ENCODE measurements around the gene CNTN5.

The CNTN5 gene

GRCh38 chr11:100336873-100337272, 1316.1 kb downstream of the CNTN5 start:
- Mint-ChIP-seq H3K4me3 (no peak overlapping the region), H3K36me3 (no peaks in the 10 kb centered on the region), H3K27me3 (no peaks in the 10 kb centered on the region), H3K4me1 (ENCODE audit: low read depth) (no peaks in the 10 kb centered on the region), H3K27ac (no peak overlapping the region), H3K9me3 (ENCODE audit: low read depth) (peaks cover 9% of the 10 kb centered on the region)

GRCh38 chr11:100338144-100338840, 1317.5 kb downstream of the CNTN5 start:
- no peak overlapping the region for H3K4me3 Mint-ChIP-seq

DNA sequence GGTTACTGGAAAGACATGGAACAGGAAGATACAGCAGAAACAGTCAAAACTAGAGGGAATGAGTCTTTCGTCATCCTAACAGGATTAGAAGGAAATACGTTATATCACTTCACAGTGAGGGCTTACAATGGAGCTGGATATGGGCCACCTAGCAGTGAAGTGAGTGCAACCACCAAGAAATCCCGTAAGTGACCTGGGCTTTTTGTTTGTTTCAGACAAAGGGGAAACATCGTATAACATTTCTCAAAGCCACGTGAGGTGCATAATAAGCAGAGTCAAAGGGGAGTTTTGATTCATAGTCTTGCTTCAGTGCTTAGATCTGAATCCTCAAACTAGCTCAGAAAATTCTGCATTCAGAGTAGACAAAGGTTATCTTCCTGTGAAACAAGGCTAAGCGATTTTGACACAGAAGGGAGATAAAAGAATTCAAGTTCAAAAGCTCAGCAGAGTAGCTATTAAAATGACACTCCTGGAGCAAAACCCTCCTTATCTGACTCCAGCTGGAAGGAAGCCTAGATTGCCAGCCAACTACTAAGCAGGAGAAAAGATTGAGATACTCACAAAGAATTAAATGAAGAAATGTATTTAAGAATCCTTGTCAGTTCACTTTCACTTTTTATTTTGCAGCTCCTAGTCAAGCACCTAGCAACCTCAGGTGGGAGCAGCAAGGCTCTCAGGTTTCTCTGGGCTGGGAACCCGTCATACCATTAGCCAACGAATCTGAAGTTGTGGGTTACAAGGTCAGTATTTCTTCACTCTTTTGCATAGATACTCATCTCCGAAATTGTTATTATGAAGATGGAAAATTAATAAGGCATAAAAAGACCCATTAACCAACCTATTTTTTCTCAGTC, 1319.9 kb downstream of the CNTN5 start:
- Mint-ChIP-seq H3K9me3 (ENCODE audit: low read depth) (peaks cover 4% of the 10 kb centered on the region), H3K4me3 (no peak overlapping the region), H3K27ac (no peak overlapping the region), H3K36me3 (no peaks in the 10 kb centered on the region), H3K4me1 (ENCODE audit: low read depth) (no peaks in the 10 kb centered on the region), H3K27me3 (no peaks in the 10 kb centered on the region)

More at GRCh38 chr11:100338144-100338840, 1317.5 kb downstream of the CNTN5 start:
- H3K36me3 Mint-ChIP-seq: no peaks in the 10 kb centered on the region
- H3K27ac Mint-ChIP-seq: no peak overlapping the region
- no peaks in the 10 kb centered on the region for H3K27me3 Mint-ChIP-seq
- H3K9me3 Mint-ChIP-seq (ENCODE audit: low read depth): peaks cover 4% of the 10 kb centered on the region
- H3K4me1 Mint-ChIP-seq (ENCODE audit: low read depth): no peaks in the 10 kb centered on the region

DNA sequence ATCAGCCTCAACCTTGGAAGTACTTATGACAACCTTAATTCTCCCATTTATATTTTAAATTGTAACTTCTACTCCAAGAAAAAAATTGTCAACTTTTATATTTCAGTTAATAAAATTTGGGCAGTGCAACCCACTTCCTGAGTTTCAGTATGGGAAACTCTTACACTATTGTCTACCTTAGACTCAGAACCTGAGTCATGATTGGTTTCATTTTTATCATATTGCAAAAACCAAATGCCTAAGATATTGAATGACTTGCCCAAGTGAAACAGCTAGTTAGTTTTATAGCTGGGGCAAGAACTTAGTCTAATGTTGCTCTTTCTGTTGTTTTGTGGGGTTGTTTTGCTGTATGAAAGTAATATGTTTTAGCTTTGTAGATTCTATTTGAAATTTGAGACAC, 1332.3 kb downstream of the CNTN5 start:
- H3K9me3 Mint-ChIP-seq (ENCODE audit: low read depth): peaks cover 7% of the 10 kb centered on the region
- no peak overlapping the region for H3K4me3 Mint-ChIP-seq
- no peak overlapping the region for H3K27ac Mint-ChIP-seq
- no peaks in the 10 kb centered on the region for H3K36me3 Mint-ChIP-seq
- no peaks in the 10 kb centered on the region for H3K4me1 Mint-ChIP-seq (ENCODE audit: low read depth)
- H3K27me3 Mint-ChIP-seq: no peaks in the 10 kb centered on the region

- Mint-ChIP-seq H3K27me3 (no peaks in the 10 kb centered on the region), H3K9me3 (ENCODE audit: low read depth) (peaks cover 7% of the 10 kb centered on the region), H3K4me3 (no peak overlapping the region), H3K36me3 (no peaks in the 10 kb centered on the region), H3K27ac (no peak overlapping the region), H3K4me1 (ENCODE audit: low read depth) (no peaks in the 10 kb centered on the region)
Observed at GRCh38 chr11:100354736-100355135, 1334.0 kb downstream of the CNTN5 start.

DNA sequence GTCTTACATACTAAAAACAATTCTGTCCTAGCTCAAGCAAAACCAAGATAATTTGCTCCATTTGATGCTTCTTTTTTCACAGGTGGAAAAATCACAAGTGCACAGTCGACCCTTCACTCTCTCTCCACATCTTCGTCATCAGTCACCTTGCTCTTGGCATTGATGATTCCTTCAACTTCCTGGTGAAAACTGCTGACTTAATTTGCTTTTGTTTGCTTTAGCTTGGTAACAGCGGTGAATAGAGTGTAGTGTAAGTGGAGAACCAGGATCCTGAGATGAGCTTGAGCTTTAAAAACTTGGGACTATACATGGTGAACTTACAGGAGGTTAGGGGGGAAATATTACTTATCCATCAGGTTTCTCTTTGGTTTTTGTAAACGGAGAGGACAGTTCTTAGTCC, 1335.3 kb downstream of the CNTN5 start:
- Mint-ChIP-seq H3K9me3 (ENCODE audit: low read depth) (peaks cover 13% of the 10 kb centered on the region), H3K36me3 (no peaks in the 10 kb centered on the region), H3K4me3 (no peak overlapping the region), H3K27me3 (no peaks in the 10 kb centered on the region), H3K4me1 (ENCODE audit: low read depth) (no peaks in the 10 kb centered on the region), H3K27ac (no peak overlapping the region)

DNA sequence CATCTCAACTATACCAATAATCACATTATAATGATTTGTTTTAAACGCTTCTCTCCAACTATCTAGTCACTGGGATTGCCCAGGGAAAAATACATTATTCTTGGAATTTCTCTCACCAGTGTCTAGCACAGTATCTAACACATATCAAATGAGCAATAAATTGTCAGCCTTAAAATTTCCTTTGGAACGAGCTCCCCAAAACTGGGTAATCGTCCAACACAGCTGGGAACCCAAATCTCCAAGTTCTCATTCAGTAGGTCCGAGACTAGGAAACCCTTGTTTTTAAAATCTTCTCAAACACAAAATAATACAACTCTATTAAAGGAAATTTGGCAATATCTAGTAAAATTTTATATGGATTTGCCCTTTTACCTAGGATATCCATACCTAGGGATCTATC, 1338.5 kb downstream of the CNTN5 start:
- H3K27ac Mint-ChIP-seq: no peak overlapping the region
- no peaks in the 10 kb centered on the region for H3K36me3 Mint-ChIP-seq
- no peaks in the 10 kb centered on the region for H3K4me1 Mint-ChIP-seq (ENCODE audit: low read depth)
- H3K9me3 Mint-ChIP-seq (ENCODE audit: low read depth): peaks cover 19% of the 10 kb centered on the region
- no peak overlapping the region for H3K4me3 Mint-ChIP-seq
- H3K27me3 Mint-ChIP-seq: no peaks in the 10 kb centered on the region

DNA sequence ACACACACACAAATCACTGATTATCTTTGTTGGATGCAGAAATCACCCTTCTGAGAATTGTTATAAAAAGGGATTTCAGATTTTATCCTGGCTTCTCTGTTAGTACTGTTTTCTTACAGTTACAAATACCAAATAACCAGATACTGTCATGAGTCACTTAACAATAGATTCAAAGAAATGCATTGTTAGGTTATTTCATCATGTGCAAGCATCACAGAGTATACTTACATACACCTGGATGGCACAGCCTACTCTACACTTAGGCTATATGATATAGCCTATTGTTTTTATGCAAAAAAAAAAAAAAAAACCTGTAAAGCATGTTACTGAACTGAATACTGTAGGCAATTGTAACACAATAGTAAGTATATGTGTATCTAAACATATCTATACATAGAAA, 1347.1 kb downstream of the CNTN5 start:
- Mint-ChIP-seq H3K4me3 (no peak overlapping the region), H3K9me3 (ENCODE audit: low read depth) (peaks cover 11% of the 10 kb centered on the region), H3K27me3 (no peaks in the 10 kb centered on the region), H3K4me1 (ENCODE audit: low read depth) (no peaks in the 10 kb centered on the region), H3K27ac (no peak overlapping the region), H3K36me3 (no peaks in the 10 kb centered on the region)

- Mint-ChIP-seq H3K9me3 (ENCODE audit: low read depth) (peaks cover 10% of the 10 kb centered on the region), H3K4me3 (no peak overlapping the region), H3K36me3 (no peaks in the 10 kb centered on the region), H3K27ac (no peak overlapping the region), H3K4me1 (ENCODE audit: low read depth) (no peaks in the 10 kb centered on the region), H3K27me3 (no peaks in the 10 kb centered on the region)
Observed at GRCh38 chr11:100383357-100383865, 1362.7 kb downstream of the CNTN5 start.

GRCh38 chr11:100396266-100396665, 1375.5 kb downstream of the CNTN5 start:
- no peak overlapping the region for H3K4me3 Mint-ChIP-seq
- no peaks in the 10 kb centered on the region for H3K4me1 Mint-ChIP-seq (ENCODE audit: low read depth)
- no peak overlapping the region for H3K27ac Mint-ChIP-seq
- H3K36me3 Mint-ChIP-seq: no peaks in the 10 kb centered on the region
- H3K9me3 Mint-ChIP-seq (ENCODE audit: low read depth): peaks cover 7% of the 10 kb centered on the region
- no peaks in the 10 kb centered on the region for H3K27me3 Mint-ChIP-seq

DNA sequence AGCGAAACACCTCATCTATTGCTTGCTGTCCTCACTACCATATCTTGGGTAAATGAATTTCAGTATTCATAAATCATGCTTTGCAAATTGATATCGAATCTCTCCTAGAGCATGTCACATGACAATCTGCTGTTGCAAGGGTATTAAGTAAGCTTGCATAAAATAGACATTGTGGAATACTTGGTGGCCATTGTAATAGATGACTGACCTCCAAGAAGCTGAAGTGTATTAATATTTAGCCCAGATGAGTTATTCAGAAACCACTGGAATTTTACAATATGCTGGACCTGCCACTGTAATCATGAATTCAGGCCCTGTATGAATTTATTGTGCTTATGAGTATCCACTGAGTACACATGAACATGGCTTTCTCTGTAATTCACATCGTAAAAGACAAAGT, 1376.7 kb downstream of the CNTN5 start:
- Mint-ChIP-seq H3K4me3 (no peak overlapping the region), H3K27ac (no peak overlapping the region), H3K9me3 (ENCODE audit: low read depth) (peaks cover 7% of the 10 kb centered on the region), H3K27me3 (no peaks in the 10 kb centered on the region), H3K4me1 (ENCODE audit: low read depth) (no peaks in the 10 kb centered on the region), H3K36me3 (no peaks in the 10 kb centered on the region)

DNA sequence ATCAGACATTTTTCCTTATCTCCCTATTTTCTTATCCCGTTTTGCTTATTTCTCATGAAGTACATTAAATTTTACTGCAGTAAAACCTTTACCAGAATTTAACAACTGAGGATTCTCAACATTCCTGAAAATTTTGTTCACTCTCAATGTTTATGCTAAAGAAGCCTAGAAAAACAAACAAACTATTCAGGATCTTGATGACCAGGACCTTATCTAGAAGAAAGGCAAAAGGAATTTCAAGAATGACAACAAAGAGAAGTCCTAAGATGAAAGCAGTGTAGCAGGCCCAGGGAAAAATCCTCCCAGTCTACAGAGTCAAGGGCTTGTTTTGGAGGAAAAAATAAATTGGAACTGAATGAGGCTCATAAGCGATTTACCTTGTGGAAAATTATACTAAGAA, 1383.1 kb downstream of the CNTN5 start:
- no peaks in the 10 kb centered on the region for H3K4me1 Mint-ChIP-seq (ENCODE audit: low read depth)
- no peak overlapping the region for H3K4me3 Mint-ChIP-seq
- peaks cover 8% of the 10 kb centered on the region for H3K9me3 Mint-ChIP-seq (ENCODE audit: low read depth)
- H3K27me3 Mint-ChIP-seq: no peaks in the 10 kb centered on the region
- no peaks in the 10 kb centered on the region for H3K36me3 Mint-ChIP-seq
- H3K27ac Mint-ChIP-seq: no peak overlapping the region

- Mint-ChIP-seq H3K27me3 (no peaks in the 10 kb centered on the region), H3K4me1 (ENCODE audit: low read depth) (no peaks in the 10 kb centered on the region), H3K9me3 (ENCODE audit: low read depth) (peaks cover 8% of the 10 kb centered on the region), H3K36me3 (no peaks in the 10 kb centered on the region), H3K4me3 (no peak overlapping the region), H3K27ac (no peak overlapping the region)
Observed at GRCh38 chr11:100404907-100405306, 1384.2 kb downstream of the CNTN5 start.
